Measurements from ENCODE around the gene DPEP2NB. TPM values are rescaled to one million over a fixed set of nuclear protein-coding genes. Genes with fewer than 3 reads are reported as not detected.

Gene DPEP2NB
- total RNA-seq, 1 experiment from 2014 or later = not detected

GRCh38 chr16:68064791-68065365, 49.2 kb upstream of the DPEP2NB start:
- TF ChIP-seq CTCF (conservative IDR thresholded peaks at IDR 0.05) = peak; percentile 84
- no peak overlapping the region for H3K4me2 ChIP-seq (ENCODE audit: insufficient read depth, insufficient read length, low read length)

More at GRCh38 chr16:68064791-68065365, 49.2 kb upstream of the DPEP2NB start:
- Histone ChIP-seq H3K4ac (ENCODE audit: low read depth, low read length) (no peak overlapping the region), H2AK5ac (ENCODE audit: insufficient read length, low read length) (no peak overlapping the region), H2BK20ac (ENCODE audit: low read depth, low read length, poor library complexity, severe bottlenecking) (no peak overlapping the region), H3K18ac (ENCODE audit: insufficient read length, low read depth, low read length) (no peak overlapping the region), H3K4me1 (ENCODE audit: insufficient read depth, low read length) (no peaks in the 10 kb centered on the region), H2BK15ac (ENCODE audit: low read depth, low read length) (no peak overlapping the region), H3K23ac (ENCODE audit: insufficient read length, low read depth, low read length) (no peak overlapping the region), H3K9ac (ENCODE audit: extremely low read depth, insufficient read length, low read length) (no peak overlapping the region), H4K5ac (ENCODE audit: insufficient read length, low read depth, low read length) (no peak overlapping the region), H3K79me1 (ENCODE audit: insufficient read depth, low read depth, low read length, poor library complexity, severe bottlenecking) (no peaks in the 10 kb centered on the region), H2BK12ac (ENCODE audit: insufficient read length, low read depth, low read length) (no peak overlapping the region), H3K9me3 (ENCODE audit: control insufficient read depth, low read depth, low read length) (no peaks in the 10 kb centered on the region), H3K27ac (ENCODE audit: insufficient read length, low read depth, low read length) (no peak overlapping the region), H4K8ac (replicated peaks; ENCODE audit: insufficient read length, low read depth, low read length) (no peak overlapping the region), H2BK120ac (ENCODE audit: low read depth, low read length, poor library complexity, severe bottlenecking) (no peak overlapping the region), H4K91ac (ENCODE audit: insufficient read length, low read depth, low read length) (no peak overlapping the region), H3T11ph (ENCODE audit: low read length) (no peak overlapping the region), H3K27me3 (ENCODE audit: insufficient read depth, low read length) (no peaks in the 10 kb centered on the region), H2BK5ac (ENCODE audit: insufficient read length, low read length) (no peak overlapping the region), H4K20me1 (ENCODE audit: control insufficient read depth, insufficient read depth, insufficient read length) (no peaks in the 10 kb centered on the region), H3K56ac (ENCODE audit: insufficient read length, low read depth, low read length) (no peak overlapping the region), H3K79me2 (ENCODE audit: insufficient read depth, low read length) (no peaks in the 10 kb centered on the region), H3K14ac (ENCODE audit: insufficient read depth, low read length) (no peak overlapping the region), H3K23me2 (ENCODE audit: insufficient read length, low read depth, low read length, poor library complexity, severe bottlenecking) (no peaks in the 10 kb centered on the region), H2AFZ (ENCODE audit: low read length) (no peak overlapping the region)
- H3K27me3 Mint-ChIP-seq (ENCODE audit: low read depth) = no peaks in the 10 kb centered on the region
- H3K9me3 Mint-ChIP-seq = no peaks in the 10 kb centered on the region
- no CpG with 5 or more reads among the region's 2 CpGs for WGBS (ENCODE audit: extremely low coverage, insufficient read length, low lambda C conversion rate)
- no peak overlapping the region; a peak in 2 of 5 replicates for H3K4me3 Mint-ChIP-seq
- DNase-seq = peak; percentile 77
- no peaks in the 10 kb centered on the region for H3K4me1 Mint-ChIP-seq
- H3K27ac Mint-ChIP-seq = no peak overlapping the region; a peak in 2 of 7 replicates
- peaks cover 3 to 35% (median 17%) of the 10 kb centered on the region in 3 experiments; a peak in 6 of 7 replicates for H3K36me3 Mint-ChIP-seq (ENCODE audit: insufficient read depth in 1 of 3, low read depth in 3 of 3)
